Measurements from ENCODE around the gene LIPK.

DNA sequence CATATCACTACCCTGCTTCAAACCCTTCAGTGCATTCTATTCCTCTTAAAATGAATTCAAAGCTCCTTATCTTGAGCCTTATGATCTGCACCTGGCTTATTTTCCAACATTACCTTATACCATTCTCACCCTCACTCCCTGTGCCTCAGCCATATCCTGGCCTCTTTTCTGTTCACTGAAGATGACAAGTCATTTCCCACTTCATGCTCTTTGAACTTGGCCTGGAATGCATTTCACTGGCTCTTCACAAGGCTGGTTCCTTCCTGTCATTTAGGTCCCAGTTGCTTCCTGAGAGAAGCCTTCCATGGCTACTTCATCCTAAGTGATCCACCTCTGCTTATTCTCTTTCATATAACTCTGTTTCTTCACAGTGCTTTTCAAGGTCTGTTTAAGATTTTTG lies 45.0 kb upstream of the LIPK start:
- TF ChIP-seq CEBPB (IDR thresholded peaks at IDR 0.05) (no peak), FOSB (CRISPR knock-in tag; IDR thresholded peaks at IDR 0.05) (no peak), POLR2A (IDR thresholded peaks at IDR 0.05; ENCODE audit: low read length) (no peak), JUNB (IDR thresholded peaks at IDR 0.05) (no peak), MYC (IDR thresholded peaks at IDR 0.05; ENCODE audit: borderline replicate concordance, low read length) (no peak), TP53 (CRISPR knock-in tag; IDR thresholded peaks at IDR 0.05) (no peak), BHLHE40 (IDR thresholded peaks at IDR 0.05; ENCODE audit: low read depth, low read length) (no peak), CHD4 (IDR thresholded peaks at IDR 0.05; ENCODE audit: borderline replicate concordance) (no peak), RCOR1 (IDR thresholded peaks at IDR 0.05; ENCODE audit: low read depth, low read length) (no peak), KDM1A (IDR thresholded peaks at IDR 0.05; ENCODE audit: low read depth) (no peak)
- TF ChIP-seq, protein P1, sequence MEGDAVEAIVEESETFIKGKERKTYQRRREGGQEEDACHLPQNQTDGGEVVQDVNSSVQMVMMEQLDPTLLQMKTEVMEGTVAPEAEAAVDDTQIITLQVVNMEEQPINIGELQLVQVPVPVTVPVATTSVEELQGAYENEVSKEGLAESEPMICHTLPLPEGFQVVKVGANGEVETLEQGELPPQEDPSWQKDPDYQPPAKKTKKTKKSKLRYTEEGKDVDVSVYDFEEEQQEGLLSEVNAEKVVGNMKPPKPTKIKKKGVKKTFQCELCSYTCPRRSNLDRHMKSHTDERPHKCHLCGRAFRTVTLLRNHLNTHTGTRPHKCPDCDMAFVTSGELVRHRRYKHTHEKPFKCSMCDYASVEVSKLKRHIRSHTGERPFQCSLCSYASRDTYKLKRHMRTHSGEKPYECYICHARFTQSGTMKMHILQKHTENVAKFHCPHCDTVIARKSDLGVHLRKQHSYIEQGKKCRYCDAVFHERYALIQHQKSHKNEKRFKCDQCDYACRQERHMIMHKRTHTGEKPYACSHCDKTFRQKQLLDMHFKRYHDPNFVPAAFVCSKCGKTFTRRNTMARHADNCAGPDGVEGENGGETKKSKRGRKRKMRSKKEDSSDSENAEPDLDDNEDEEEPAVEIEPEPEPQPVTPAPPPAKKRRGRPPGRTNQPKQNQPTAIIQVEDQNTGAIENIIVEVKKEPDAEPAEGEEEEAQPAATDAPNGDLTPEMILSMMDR (IDR thresholded peaks at IDR 0.05): no peak
- TF ChIP-seq, protein P2, sequence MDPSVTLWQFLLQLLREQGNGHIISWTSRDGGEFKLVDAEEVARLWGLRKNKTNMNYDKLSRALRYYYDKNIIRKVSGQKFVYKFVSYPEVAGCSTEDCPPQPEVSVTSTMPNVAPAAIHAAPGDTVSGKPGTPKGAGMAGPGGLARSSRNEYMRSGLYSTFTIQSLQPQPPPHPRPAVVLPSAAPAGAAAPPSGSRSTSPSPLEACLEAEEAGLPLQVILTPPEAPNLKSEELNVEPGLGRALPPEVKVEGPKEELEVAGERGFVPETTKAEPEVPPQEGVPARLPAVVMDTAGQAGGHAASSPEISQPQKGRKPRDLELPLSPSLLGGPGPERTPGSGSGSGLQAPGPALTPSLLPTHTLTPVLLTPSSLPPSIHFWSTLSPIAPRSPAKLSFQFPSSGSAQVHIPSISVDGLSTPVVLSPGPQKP (IDR thresholded peaks at IDR 0.05; ENCODE audit: low read depth, low read length): no peak
- TF ChIP-seq, protein P3, sequence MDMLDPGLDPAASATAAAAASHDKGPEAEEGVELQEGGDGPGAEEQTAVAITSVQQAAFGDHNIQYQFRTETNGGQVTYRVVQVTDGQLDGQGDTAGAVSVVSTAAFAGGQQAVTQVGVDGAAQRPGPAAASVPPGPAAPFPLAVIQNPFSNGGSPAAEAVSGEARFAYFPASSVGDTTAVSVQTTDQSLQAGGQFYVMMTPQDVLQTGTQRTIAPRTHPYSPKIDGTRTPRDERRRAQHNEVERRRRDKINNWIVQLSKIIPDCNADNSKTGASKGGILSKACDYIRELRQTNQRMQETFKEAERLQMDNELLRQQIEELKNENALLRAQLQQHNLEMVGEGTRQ (IDR thresholded peaks at IDR 0.05): no peak
- TF ChIP-seq, protein P4, sequence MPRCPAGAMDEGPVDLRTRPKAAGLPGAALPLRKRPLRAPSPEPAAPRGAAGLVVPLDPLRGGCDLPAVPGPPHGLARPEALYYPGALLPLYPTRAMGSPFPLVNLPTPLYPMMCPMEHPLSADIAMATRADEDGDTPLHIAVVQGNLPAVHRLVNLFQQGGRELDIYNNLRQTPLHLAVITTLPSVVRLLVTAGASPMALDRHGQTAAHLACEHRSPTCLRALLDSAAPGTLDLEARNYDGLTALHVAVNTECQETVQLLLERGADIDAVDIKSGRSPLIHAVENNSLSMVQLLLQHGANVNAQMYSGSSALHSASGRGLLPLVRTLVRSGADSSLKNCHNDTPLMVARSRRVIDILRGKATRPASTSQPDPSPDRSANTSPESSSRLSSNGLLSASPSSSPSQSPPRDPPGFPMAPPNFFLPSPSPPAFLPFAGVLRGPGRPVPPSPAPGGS (IDR thresholded peaks at IDR 0.05): no peak
